Retinal pigment epithelial cell (primary cell): Measurements from ENCODE around the gene RRBP1.

Source experiments
- DNase-seq: peaks from one replicate; pipeline ENCODE4 v3.0.0-alpha.2; 2010; ENCODE audit warnings: low read depth
- H3K4me3 ChIP-seq: 2 replicates; pipeline ENCODE4 v1.5.1; 2011; ENCODE audit warnings: mild to moderate bottlenecking, low read length, control low read depth, moderate library complexity
- TF ChIP-seq, protein P1 (sequence below): conservative IDR thresholded peaks from 2 replicates; pipeline ENCODE4 v1.5.1; 2011; ENCODE audit warnings: low read depth, low read length, control low read depth, inconsistent platforms

RRBP1 gene

DNA sequence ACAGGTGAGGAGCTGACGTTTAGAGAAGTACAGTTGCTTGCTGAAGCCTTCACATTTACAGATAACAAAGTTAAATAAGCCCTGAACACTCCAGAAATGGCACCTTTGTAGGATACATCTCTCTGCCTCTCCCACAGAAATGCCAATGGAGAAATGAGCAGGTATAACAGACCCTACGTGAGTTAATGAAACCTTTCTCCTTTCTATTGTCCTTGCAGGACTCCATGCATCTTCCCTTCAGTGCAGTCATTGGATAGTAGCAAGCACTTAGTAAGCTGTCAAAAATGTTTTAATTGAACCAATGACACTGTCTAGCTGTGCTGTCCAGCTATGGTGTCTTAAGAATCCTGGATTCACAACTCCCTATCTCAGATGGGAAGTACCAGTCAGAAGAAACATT is 8.1 kb upstream of the RRBP1 start:
- TF ChIP-seq, protein P1, sequence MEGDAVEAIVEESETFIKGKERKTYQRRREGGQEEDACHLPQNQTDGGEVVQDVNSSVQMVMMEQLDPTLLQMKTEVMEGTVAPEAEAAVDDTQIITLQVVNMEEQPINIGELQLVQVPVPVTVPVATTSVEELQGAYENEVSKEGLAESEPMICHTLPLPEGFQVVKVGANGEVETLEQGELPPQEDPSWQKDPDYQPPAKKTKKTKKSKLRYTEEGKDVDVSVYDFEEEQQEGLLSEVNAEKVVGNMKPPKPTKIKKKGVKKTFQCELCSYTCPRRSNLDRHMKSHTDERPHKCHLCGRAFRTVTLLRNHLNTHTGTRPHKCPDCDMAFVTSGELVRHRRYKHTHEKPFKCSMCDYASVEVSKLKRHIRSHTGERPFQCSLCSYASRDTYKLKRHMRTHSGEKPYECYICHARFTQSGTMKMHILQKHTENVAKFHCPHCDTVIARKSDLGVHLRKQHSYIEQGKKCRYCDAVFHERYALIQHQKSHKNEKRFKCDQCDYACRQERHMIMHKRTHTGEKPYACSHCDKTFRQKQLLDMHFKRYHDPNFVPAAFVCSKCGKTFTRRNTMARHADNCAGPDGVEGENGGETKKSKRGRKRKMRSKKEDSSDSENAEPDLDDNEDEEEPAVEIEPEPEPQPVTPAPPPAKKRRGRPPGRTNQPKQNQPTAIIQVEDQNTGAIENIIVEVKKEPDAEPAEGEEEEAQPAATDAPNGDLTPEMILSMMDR = no peak
- H3K4me3 ChIP-seq = no peak overlapping the region
- no peak for DNase-seq

DNA sequence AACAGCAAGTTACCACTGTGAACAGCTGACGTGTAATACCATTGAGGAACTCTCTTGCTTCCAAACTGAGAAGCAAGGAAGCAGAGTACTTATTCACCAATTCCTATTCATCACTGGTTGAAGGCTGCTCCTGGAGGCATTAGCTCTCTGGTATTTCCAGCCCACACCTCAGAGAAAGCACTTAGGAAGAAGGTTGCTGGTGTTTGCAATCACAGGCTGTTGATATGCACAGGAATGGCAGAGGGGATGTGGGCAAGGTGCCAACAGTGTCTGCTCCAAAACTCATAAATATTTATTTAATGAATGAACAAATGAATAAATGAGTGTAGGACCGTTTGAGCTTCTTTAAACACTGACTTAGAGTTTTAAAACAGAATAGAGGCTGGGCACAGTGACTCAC is 6.9 kb upstream of the RRBP1 start:
- TF ChIP-seq, protein P1 = no peak
- DNase-seq = no peak
- no peak overlapping the region for H3K4me3 ChIP-seq

DNA sequence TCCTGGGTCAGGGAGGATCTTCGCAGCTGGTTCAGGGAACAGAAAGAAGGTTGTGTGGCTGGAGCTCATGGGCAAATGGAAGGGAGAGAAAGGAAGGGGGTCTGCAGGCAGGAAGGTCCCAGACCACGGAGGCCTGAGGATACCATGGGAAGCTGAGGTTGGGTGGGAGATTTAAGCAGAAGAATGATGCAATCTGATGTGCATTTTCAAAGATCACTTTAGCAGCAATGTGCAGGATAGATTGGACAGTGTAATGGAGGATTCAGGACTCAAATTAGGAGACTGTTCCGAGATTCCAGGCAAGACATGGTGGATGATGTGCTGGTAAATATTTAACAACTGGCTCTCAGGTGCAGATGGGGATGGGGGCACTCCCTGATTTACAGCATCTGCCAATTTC is 5.8 kb upstream of the RRBP1 start:
- TF ChIP-seq, protein P1 = no peak
- H3K4me3 ChIP-seq = no peak overlapping the region
- no peak for DNase-seq

DNA sequence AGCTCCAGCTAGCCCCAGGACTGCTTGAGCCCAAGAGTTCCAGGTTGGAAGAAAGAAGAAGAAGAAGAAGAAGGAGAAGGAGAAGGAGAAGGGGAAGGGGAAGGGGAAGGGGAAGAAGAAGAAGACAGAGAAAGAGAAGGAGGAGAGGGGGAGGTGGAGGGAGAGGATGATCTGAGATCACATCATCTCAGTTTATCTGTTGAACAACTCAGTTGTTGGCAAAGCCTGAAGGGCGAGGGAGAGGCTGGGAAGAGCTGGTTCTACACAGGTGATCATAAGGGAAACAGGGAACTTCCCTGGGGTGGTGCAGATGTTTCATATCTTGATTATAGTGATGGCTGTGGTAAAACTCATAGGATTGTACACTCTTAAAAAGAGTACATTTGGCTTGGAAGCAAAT is 3.1 kb upstream of the RRBP1 start:
- no peak for DNase-seq
- TF ChIP-seq, protein P1 = no peak
- no peak overlapping the region for H3K4me3 ChIP-seq

DNA sequence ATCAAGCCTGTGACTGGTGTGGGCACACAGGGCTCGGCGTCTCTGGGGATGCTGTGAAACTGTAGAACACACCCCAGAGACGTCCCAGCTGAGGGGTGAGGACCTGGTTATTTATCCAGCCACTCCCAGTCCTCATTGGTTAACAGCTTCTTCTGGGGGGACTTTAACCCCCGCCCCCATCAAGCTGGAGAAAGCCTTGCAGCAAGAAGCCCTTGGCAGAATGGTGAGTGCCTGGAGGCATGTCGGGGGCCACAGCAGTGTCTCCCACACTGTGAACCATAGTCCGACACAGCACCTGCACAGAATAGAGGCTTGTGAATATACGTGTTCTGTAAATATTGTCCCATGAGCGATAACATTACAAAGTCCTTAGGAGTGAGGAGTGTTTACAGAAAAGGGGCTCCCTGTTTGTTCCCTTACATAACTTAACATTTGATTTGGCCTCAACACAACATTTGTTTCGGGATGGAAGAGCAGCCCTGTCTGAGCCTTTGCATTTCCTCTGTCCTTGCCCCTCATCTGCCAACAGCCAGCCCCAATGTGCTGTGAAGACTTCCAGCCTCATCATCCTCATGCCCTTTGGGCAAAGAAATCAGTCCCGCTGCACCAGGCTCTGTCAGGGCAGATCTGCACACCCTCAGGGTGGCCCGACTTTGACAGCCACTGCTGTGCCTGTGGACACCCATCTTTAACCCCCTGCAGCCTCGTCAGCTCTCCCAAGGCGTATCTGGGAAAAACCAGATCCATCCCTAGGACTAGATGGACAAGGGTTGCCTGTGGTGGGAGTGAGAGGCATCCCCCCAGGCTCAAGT is 2.2 kb upstream of the RRBP1 start:
- TF ChIP-seq, protein P1 = no peak
- no peak for DNase-seq
- H3K4me3 ChIP-seq = no peak overlapping the region

DNA sequence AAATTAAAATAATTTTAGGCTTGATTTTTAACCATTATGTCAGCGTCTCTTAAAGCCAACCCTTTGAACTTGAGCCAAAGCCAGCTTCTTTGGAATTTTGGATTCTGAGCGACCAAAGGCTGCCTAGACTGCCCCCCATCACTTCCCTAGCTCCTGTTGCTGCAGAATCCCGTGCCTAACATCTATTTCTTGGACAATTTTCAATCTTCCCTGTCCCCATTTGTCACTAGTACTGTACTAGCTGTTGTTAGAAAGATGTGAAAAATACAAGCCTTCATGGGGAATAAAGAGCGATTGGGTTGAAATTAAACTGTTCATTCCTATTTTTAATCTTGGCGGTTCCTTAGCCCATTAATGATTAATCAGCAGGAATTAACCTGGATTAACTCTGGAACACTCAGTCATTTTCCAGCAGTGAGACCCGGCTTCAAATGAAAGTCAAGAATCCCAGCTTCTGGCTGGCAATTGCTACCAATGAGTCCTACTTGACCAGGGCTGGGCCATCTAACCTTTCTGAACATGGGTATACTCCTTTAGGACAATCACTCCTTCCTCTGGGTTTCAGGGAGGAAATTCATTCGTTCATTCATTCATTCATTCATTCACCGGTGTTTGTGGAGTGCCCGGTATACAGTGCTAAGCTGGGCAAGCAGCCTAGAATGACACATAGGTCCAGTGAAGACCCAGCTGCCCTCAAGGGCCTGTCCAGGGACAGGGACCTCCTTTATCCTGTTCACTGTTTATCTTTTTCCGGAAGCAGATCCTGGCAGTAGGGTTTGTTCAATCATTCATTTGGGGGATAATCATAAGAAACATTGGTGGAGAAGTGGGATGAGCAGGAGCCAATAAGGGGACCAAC is 1.4 kb upstream of the RRBP1 start:
- no peak for DNase-seq
- TF ChIP-seq, protein P1 = no peak

More for the DNA sequence above, 1.4 kb upstream of the RRBP1 start:
- no peak overlapping the region for H3K4me3 ChIP-seq
